Fibroblast of gingiva (primary cell): ENCODE data around the gene SBK3.
"Not testable (repeated sequence)": the region's sequence is repeated elsewhere in the genome, so short reads cannot be mapped to it uniquely, and the experiment has no call there.

Experiments used
- DNase-seq: peaks from one replicate; pipeline ENCODE4 v3.0.0-alpha.2; 2011; ENCODE audit warnings: low read depth

The SBK3 gene

DNA sequence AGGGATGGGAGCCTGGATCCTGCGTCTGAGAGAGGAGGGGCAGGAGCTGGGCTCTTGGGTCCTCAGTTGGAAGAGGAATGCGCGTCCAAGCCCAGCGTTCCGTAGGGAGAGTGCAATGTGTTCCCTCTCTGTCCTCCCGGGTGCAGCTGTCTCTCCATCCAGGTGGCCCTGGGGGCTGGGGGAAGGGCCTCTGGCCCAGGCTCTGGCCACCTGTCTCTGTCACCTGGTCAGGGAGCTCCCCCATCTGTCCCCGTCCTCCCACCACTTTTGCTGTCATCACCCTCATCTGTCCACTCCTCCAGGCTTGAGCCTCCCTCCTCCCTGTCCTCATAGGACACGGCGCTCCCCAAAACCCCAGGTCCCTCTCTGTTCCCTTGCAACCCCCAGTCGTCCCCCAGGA is 4.7 kb downstream of the SBK3 start:
- DNase-seq, result no peak

DNA sequence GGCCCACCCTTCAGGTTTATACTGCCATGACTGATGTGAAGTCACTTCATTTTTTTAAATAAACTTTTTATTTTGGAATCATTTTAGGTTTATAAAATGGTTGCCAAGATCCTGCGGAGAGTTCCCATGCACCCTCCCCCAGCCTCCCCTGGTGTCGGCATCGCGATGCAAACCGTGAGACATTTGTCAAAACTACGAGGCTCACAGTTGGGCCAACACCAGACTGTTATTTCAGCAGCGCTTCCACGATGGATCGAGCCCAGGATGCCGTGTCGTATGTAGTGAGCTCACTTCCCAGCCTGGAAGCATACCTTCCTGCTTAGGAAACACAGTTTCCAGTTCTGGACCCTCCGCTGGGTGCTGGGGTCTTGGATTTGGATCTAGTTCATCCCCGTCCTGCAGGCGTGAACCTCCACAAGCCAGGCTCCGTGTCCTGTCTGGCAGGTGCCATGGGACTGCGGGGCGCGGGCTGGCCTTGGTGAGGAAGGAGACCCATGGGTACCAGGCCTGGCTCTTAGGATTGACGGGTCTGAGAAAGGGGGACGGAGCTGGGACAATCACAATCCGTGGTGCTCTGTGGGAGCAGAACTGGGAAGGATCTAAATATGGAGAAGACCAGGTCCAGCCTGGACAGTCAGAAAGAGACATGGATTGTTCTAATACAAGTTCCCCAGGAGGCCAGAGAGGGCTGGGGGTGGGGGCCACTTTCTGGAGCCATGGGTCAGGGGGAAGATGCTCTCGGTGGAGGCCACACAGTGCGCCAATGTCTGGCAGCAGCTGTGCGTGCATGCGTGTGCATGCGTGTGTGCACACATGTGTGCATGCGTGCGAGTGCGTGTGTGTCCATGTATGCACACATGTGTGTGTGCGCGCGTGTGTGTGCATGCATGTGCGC is 6.0 kb downstream of the SBK3 start:
- DNase-seq, result no peak

DNA sequence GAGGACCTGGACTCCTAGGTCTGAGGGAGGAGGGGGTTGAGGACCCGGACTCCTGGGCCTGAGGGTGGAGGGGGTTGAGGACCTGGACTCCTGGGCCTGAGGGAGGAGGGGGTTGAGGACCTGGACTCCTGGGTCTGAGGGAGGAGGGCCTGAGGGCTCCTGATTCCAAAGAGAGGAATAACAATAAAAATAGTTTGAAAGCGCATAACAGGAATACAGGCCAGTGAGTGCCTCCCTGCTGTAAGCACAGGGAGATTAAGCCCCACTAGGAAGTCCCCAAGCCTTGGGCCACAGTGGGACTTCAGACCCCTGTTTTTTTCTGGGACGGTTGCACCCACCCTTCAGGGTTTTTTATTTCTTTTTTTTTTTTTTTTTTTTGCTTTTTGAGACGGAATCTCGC is 7.2 kb downstream of the SBK3 start:
- DNase-seq, result no peak

DNA sequence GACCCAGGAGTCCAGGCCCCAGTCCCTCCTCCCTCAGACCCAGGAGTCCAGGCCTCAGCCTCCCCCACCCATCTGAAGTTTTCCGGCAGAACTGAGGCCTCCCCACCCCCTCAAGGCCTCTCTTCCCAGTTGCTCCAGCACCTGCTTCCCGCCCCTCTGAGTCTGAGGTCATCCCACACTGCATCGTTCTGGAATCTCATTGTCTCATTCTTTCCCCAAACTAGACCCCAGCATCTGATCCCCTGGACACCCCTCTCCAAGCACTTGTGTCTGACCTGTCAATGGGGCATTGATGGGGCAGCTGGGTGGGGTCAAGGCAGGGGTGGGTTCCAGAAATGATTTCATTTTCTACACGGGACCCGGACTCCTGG is 7.6 kb downstream of the SBK3 start:
- no peak for DNase-seq

DNA sequence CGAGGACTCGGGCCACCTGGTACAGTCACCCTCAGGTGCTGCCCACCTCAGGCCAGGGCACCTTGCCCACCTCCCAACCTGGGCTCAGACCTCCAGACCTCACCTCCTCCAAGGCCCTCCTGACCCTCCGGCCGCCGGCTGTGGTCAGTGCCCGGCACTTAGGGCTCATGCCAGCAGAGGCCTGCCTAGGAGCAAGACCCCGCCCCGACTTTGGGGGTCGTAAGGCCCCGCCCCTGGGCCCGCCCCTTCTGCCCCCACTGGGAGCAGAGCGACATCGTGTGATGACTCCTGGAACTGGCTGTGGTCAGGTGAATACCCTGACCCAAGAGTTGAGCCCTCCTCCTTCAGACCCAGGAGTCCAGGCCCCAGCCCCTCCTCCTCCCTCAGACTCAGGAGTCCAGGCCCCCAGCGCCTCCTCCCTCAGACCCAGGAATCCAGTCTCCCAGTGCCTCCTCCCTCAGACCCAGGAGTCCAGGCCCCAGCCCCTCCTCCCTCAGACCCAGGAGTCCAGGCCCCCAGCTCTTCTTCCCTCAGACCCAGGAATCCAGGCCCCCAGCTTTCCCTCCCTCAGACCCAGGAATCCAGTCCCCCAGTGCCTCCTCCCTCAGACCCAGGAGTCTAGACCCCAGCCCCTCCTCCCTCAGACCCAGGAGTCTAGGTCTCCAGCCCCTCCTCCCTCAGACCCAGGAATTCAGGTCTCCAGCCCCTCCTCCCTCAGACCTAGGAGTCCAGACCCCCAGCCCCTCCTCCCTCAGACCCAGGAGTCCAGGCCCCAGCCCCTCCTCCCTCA is 8.2 kb downstream of the SBK3 start, which contains the start of gene SBK2:
TSS of gene SBK2 (minus strand) at position 183 of the 790 bp plus-strand sequence. CDS start 839 bp downstream, outside the sequence.
- DNase-seq, result no peak

DNA sequence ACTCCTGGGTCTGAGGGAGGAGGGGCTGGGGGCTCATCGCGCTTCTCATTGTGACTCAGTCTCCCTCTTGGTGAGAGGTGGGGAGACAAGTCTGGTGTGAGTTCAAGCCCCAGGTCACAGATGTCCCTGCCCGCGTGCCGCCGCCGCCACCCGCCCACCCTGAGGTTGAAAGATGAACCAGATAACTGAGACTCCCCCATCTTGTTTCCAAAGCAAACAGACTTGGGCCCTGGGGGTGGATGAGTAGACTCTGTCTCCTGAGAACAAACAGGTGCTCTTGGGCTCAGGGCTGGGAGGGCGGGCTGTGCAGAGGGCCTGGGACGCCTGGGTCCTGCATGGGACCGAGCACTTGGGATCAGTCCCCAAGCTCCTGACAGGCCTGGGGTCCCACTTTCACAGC is 9.0 kb downstream of the SBK3 start:
- no peak for DNase-seq

DNA sequence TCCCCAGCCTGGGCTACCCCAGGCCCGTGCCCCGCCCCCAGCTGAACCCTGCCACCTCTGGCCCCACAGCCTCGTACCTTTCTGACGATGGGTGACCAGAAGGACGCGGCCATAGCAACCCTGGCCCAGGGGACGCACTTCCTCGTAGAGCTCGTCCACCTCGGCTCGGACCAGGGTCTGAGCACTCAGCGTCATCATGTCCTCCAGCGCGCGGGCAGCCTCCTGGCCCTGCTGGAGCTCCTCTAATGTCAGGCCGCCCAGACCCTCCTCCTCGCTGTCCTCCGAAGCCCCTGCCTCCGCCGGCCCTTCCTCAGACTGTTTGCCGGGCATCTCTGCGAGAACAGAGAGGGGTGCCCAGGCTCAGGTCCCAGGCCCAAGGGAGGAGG is 9.4 kb downstream of the SBK3 start:
- no peak for DNase-seq

DNA sequence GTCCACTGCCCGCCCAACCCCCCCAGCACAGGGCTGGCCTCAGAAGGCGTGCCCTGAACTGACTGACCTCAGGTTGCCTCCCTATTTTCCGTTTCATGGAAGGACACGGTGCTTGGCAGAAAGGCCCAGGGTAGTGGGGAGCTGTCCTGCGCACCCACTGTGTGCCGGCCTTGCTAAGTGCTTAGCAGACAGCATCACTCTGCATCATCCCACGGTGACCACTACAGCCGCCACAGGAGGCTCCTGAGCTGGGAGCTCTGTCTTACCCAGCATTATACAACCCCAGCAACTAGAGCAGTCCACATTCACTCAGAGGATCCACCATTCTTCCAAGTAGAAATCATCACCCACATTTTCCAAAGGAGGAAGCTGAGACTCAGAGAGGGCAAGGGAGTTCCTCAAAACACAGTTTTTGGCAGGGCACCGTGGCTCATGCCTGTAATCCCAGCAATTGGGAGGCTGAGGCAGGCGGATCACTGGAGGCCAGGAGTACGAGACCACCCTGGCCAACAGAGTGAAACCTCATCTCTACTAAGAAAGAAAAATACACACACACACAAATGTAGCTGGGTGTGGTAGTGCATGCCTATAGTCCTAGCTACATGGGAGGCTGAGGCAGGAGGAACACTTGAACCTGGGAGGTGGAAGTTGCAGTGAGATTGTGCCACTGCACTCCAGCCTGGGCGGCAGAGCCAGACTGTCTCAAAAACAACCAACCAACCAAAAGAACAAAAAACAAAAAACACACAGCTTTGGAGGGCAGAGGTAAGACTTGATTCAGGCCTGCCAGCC is 10.0 kb downstream of the SBK3 start:
- DNase-seq, result no peak

DNA sequence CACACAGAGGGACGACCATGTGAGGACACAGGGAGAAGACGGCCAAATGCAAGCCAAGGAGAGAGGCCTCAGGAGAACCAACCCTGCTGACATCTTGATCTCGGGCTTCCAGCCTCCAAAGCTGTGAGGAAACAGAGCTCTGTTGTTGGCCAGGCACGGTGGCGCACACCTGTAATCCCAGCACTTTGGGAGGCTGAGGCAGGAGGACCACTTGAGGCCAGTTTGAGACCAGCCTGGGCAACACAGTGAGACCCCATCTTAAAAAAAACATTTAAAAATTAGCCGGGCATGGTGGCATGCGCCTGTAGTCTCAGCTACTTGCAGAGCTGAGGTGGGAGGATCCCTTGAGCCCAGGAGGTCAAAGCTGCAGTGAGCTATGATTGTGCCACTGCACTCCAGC is 11.1 kb downstream of the SBK3 start:
- DNase-seq, result not testable (repeated sequence)

DNA sequence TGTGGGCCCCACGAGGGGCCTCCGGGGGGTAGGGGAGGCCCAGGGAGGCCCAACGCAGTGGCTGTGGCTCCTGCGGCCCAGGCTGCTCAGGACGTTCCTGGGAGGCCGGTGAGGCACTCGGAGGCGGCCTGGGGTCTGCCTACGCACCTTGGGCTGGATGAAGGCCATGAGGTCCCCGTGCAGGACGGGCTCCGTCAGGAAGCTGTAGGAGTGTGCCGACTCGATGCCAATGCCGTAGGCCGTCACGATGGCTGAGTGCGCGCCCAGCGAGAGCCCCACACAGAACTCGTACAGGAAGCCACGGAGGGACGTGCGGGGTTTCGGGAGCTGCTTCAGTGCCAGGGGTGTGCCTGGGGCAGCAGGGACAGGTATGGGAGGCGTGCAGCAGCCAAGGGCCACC is 14.3 kb downstream of the SBK3 start:
- no peak for DNase-seq

DNA sequence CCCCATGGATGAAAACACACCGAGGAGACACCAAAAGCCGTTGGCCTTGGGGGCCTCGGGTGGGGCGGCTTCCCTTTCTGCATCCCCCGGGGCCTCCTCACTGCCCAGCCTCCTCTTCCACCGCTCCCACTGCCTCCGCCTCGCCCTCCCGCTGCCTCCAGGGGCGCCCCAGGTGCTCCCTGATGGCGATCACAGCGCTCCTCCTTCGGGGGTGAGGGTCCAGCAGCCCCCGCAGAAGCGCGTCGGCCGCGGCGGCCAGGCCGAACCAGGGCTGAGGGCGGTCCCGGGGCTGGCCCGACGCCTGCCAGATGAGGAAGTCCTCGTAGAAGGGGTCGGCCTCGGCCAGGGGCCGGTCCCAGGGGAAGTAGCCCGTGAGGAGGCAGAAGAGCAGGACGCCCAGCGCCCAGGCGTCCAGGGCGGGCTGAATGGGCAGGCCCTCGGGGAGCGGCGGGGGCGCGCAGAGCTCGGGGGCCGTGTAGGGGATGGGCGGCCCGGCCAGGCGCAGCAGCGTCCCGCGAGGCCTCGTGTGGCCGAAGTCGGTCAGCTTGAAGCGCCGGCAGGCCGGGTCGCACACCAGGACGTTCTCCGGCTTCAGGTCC is 15.6 kb downstream of the SBK3 start:
- DNase-seq, result no peak

DNA sequence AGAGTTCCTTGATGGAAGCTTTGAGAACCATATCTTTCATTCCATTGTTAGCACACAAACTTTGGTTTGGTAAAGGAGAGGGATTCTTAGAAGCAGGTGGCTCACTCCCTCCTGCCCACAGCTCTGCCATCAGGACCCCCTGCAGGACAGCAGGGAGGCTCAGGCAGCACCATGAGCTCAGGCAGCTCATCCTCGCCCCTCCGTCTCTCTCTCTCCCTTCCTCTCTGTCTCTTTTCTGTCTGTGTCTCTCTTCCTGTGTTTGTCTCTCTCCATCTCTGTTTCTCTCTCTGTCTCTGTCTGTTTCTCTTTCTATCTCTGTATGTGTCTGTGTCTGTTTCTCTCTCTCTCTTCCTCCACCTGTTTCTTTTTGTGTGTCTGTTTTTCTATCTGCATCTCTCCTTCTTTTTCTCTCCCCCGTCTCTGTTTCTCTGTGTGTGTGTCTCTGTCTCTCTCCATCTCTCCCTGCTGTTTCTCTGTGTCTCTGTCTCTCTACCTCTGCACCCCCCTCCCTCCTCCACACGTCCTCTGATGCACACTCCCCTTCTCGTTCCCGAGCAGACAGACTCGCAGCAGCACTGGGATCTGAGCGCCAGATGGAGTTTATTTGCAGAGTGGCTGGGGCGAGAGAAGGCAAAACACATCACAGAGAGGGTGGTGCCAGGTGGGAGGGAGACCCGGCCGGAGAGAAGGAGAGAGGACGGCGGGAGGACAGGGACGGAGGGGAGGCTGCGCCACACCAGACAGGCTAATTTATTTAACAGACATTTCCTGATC is 17.1 kb downstream of the SBK3 start:
- no peak for DNase-seq

DNA sequence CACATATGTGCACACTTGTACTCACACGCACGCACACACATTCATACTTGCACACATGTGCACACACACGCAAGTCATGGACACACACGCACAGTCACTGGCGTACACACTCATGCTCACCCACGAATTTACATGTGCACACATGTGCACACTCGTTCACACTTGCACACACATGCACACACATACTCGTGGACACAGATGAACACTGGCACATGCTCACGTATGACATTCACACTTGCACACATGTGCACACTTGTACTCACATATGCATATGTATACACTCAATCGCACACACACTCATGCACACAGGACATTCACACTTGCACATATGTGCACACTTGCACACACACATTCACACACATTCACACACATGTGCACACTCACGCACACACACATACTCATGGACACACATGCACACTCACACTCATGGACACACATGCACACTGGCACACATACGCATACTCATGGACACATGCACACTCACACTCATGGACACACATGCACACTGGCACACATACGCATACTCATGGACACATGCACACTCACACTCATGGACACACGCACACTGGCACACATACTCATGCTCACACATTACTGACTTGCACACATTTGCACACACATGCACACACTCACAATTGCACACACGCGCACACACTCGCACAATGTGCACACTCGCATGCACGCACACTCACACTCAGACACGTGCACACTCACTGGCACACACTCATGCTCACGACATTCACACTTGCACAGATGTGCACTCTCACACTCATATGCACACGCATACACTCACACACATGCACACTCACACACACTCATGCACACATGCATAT is 17.9 kb downstream of the SBK3 start:
- DNase-seq, result no peak

DNA sequence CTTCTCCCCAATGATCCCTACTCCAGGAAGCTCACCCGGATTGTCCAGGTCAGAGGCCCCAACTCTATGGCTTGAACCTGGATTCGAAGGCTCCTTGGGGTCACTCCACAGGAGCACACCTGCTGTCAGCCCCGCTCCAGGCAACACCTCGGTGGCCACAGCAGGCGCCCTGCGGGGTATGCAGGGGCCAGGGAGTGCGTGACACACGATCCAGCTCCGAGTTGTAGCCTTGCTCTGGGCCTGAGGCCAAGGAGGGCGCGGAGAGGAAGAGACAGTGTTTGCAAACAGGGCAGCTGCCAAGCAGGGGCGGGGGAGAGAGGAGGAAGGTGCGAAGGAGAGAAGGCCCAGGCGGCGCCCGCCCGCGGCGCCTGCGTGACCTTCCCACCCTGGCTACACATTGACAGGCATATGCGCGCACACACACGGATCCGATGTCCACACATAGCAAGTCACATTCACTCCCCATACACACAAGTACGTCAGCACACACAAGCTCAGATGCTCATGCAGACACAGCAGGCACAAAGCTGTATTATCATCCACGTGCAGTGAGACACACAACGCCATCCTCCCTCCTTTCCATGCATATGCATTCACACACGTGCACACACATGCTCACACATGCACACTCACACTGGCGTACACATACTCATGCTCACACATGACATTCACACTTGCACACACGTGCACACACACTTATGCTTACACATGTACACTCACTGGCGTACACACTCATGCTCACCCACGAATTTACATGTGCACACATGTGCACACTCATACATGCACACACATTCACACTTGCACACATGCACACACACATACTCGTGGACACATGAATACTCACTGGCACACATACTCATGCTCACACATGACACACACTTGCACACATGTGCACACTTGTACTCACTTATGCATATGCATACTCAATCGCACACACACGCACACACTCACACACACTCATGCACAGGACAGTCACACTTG is 18.8 kb downstream of the SBK3 start:
- DNase-seq, result peak; percentile 71

DNA sequence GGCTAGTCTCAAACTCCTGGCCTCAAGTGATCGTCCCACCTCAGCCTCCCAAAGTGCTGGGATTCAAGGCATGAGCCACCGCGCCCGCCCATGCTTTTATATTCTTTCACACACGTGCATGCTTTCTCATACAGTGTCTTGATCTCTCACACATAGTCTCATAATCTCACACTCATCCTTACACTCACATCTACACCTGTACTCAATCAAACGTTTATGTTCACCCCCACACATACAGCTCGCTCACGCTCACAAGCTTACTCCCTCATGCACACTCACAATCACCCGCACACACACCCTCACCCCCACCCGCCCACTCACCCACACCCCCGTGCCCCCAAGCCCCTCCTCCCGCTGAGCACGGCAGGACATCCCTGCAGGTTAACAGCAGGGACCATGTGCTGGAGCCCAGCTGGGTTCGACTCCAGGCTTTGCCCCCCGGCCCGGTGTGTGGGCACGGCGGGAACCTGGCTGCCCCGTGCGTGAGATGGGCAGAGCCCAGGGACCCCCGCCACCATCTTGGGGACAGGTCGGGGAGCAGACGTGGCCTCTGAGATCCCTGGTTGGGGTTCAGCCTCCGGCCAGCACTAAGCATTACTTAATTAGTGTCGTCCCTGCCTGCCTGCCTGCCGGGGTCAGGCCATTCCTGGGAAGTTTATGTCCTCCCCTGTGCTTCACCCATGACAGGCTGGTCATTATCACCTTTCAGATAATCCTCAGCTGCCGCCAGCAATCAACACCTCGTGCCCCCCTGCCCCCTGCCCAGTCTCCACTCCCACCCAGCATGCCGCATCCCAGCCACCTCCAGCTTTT is 19.8 kb downstream of the SBK3 start:
- no peak for DNase-seq

DNA sequence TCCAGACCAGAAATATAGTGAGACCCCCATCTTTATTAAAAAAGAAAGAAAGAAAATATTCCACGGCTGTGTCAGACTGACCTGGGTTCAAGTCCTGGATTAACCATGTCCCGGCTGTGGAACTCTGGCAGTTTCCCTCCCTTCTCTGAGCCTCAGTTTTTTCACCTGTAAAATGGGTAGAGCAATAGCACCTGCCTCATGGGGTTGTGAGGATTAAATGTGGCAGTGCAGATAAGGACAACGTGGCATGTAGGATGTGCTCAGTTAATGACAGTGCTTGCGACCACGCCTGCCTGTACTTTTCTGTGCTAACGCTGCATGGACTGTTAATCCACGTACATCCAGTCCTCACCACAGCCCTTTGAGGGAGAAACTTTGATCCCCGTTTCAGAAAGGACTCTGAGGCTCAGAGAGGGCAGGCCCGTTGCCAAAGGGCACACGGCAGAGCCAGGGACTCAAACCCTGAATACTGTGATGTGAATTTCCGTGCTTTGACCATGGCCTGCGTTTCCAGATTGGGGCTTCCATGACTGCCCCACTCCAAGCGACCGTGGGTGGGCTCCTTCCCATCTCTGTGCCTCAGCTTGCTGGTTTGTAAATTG is 24.6 kb downstream of the SBK3 start:
- DNase-seq, result no peak

DNA sequence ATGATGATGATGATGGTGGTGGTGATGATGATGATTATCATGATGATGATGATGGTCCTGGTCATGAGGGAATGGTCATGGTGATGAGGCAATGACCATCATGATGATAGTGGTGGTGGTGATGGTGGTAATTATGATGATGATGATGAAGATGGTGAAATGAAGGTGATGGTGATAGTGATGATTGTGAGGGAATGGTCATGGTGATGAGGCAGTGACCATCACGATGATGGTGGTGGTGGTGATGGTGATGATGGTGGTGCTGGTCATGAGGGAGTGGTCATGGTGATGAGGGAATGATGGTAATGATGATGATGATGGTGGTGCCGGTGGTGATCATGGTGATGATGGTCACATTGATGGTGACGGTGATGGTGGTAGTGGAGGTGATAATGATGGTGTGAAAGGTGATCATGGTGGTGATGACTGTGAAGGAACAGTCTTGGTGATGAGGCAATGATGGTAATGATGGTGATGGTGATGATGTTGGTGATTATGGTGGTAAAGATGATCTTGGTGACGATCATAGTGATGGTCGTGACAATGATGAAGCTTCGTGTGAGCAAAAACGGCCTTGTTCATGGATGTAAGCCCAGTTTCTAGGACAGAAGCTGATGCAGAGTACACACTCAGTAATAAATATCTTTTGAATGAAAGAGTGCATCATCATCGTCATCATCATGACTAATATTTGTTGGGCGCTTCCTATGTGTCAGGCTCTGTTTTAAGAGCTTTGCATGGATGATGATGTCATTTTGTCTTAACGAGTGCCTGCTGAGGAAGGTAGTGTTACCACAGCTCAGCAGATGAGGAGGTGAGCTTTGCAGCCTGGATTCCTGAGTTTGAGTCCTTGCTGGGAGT is 25.7 kb downstream of the SBK3 start:
- peak; percentile 76 for DNase-seq
